ENCODE data around the gene ERGIC1.

ERGIC1 gene

DNA sequence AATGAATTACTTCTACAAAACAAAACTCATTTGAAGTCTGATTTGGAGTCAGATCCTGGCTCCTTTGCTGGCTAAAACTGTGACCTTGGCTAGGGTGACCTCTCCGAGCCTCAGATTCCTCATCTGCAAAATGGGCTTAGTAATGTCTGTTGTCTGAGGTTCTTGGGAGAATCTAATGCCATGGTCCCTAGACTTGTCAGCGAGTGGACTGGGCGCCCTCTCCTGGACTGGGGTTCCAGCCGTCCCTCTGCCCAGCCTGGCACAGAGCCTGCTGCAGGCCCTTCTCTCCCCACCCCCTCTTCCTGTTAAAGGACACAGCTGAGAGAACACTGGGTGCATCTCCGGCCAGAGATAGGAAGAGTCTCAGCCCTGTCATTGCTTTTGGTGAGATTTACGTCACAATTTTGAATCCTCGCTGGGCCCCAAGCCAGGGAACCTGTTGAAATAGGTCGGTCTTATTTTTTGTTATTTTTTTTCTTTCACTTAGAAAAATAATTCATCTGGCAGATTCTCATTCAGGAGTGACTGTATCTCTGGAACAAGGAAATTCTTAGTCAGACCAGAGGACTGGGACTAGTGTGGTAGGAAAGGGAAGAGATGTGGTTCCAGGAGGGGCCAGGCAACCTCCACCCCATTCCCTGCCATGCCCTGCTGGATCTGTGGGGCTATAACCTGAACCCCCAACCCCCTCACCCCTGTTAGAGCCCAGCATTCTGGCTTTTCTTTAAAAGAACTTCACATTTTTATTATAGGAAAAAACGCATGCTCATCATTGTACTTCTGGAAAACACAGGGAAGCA is 77.0 kb downstream of the ERGIC1 start:
- Histone ChIP-seq H3K27me3 (ENCODE audit: insufficient read depth, low read length, poor library complexity, severe bottlenecking) (no peaks in the 10 kb centered on the region), H3K79me2 (ENCODE audit: insufficient read depth, low read length) (no peaks in the 10 kb centered on the region), H3K9ac (ENCODE audit: low read depth, low read length, poor library complexity, severe bottlenecking) (no peak overlapping the region), H3K4me3 (ENCODE audit: low read length, poor library complexity, severe bottlenecking) (no peak overlapping the region), H3K9me3 (ENCODE audit: insufficient read depth, low read depth, low read length) (no peaks in the 10 kb centered on the region), H2AFZ (ENCODE audit: low read length) (no peak overlapping the region), H4K20me1 (ENCODE audit: insufficient read depth, low read length, poor library complexity, severe bottlenecking) (no peaks in the 10 kb centered on the region), H3K4me2 (ENCODE audit: low read depth, low read length, poor library complexity, severe bottlenecking) (no peak overlapping the region), H3K4me1 (ENCODE audit: insufficient read depth, low read length, poor library complexity, severe bottlenecking) (no peaks in the 10 kb centered on the region), H3K9me2 (replicated peaks; ENCODE audit: low read depth, low read length) (no peaks in the 10 kb centered on the region), H3F3A (ENCODE audit: low read depth) (no peaks in the 10 kb centered on the region), H3K36me3 (ENCODE audit: insufficient read depth, low read length) (peaks cover 42% of the 10 kb centered on the region; the same call in 1 of the 2 replicates)
- no peak for TF ChIP-seq EZH2phosphoT487 (IDR thresholded peaks at IDR 0.05; ENCODE audit: borderline replicate concordance)
- TF ChIP-seq, protein P1, sequence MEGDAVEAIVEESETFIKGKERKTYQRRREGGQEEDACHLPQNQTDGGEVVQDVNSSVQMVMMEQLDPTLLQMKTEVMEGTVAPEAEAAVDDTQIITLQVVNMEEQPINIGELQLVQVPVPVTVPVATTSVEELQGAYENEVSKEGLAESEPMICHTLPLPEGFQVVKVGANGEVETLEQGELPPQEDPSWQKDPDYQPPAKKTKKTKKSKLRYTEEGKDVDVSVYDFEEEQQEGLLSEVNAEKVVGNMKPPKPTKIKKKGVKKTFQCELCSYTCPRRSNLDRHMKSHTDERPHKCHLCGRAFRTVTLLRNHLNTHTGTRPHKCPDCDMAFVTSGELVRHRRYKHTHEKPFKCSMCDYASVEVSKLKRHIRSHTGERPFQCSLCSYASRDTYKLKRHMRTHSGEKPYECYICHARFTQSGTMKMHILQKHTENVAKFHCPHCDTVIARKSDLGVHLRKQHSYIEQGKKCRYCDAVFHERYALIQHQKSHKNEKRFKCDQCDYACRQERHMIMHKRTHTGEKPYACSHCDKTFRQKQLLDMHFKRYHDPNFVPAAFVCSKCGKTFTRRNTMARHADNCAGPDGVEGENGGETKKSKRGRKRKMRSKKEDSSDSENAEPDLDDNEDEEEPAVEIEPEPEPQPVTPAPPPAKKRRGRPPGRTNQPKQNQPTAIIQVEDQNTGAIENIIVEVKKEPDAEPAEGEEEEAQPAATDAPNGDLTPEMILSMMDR (conservative IDR thresholded peaks at IDR 0.05; ENCODE audit: low read length), result peak; percentile 36; the same call in 1 of the 2 replicates

DNA sequence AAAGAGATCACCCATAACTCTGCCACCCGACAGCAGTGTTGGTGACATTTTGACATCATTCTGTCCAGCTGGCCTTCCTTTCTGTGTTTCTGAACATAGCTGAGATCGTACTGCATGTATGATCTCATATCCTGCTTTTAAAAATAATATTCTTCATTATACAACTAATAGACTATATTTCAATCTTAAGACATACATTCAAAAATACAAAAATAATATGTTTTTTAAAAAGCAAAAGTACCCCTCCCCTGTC is 77.5 kb downstream of the ERGIC1 start:
- Histone ChIP-seq H3K4me3 (ENCODE audit: low read length, poor library complexity, severe bottlenecking) (no peak overlapping the region), H3K4me1 (ENCODE audit: insufficient read depth, low read length, poor library complexity, severe bottlenecking) (no peaks in the 10 kb centered on the region), H3K36me3 (ENCODE audit: insufficient read depth, low read length) (peaks cover 47% of the 10 kb centered on the region; the same call in 1 of the 2 replicates), H3K79me2 (ENCODE audit: insufficient read depth, low read length) (no peaks in the 10 kb centered on the region), H2AFZ (ENCODE audit: low read length) (no peak overlapping the region), H3K9ac (ENCODE audit: low read depth, low read length, poor library complexity, severe bottlenecking) (no peak overlapping the region), H3K27me3 (ENCODE audit: insufficient read depth, low read length, poor library complexity, severe bottlenecking) (no peaks in the 10 kb centered on the region), H3K9me2 (replicated peaks; ENCODE audit: low read depth, low read length) (no peaks in the 10 kb centered on the region), H3K9me3 (ENCODE audit: insufficient read depth, low read depth, low read length) (no peaks in the 10 kb centered on the region), H3K4me2 (ENCODE audit: low read depth, low read length, poor library complexity, severe bottlenecking) (no peak overlapping the region), H4K20me1 (ENCODE audit: insufficient read depth, low read length, poor library complexity, severe bottlenecking) (no peaks in the 10 kb centered on the region), H3F3A (ENCODE audit: low read depth) (no peaks in the 10 kb centered on the region)
- no peak for TF ChIP-seq EZH2phosphoT487 (IDR thresholded peaks at IDR 0.05; ENCODE audit: borderline replicate concordance)
- TF ChIP-seq, protein P1 (conservative IDR thresholded peaks at IDR 0.05; ENCODE audit: low read length), result no peak

- Histone ChIP-seq H3K4me1 (ENCODE audit: insufficient read depth, low read length, poor library complexity, severe bottlenecking) (no peaks in the 10 kb centered on the region), H3K9ac (ENCODE audit: low read depth, low read length, poor library complexity, severe bottlenecking) (no peak overlapping the region), H3K9me2 (replicated peaks; ENCODE audit: low read depth, low read length) (no peaks in the 10 kb centered on the region), H3K27me3 (ENCODE audit: insufficient read depth, low read length, poor library complexity, severe bottlenecking) (no peaks in the 10 kb centered on the region), H3F3A (ENCODE audit: low read depth) (no peaks in the 10 kb centered on the region), H3K9me3 (ENCODE audit: insufficient read depth, low read depth, low read length) (no peaks in the 10 kb centered on the region), H3K4me2 (ENCODE audit: low read depth, low read length, poor library complexity, severe bottlenecking) (no peak overlapping the region), H2AFZ (ENCODE audit: low read length) (no peak overlapping the region), H3K36me3 (ENCODE audit: insufficient read depth, low read length) (peaks cover 50% of the 10 kb centered on the region; the same call in 1 of the 2 replicates), H3K79me2 (ENCODE audit: insufficient read depth, low read length) (no peaks in the 10 kb centered on the region), H4K20me1 (ENCODE audit: insufficient read depth, low read length, poor library complexity, severe bottlenecking) (no peaks in the 10 kb centered on the region), H3K4me3 (ENCODE audit: low read length, poor library complexity, severe bottlenecking) (no peak overlapping the region)
- TF ChIP-seq, protein P1 (conservative IDR thresholded peaks at IDR 0.05; ENCODE audit: low read length), result no peak
- TF ChIP-seq EZH2phosphoT487 (IDR thresholded peaks at IDR 0.05; ENCODE audit: borderline replicate concordance), result no peak
Observed at GRCh38 chr5:172911976-172912375, 77.9 kb downstream of the ERGIC1 start.
